Measurements from ENCODE around the gene CROCC.

DNA sequence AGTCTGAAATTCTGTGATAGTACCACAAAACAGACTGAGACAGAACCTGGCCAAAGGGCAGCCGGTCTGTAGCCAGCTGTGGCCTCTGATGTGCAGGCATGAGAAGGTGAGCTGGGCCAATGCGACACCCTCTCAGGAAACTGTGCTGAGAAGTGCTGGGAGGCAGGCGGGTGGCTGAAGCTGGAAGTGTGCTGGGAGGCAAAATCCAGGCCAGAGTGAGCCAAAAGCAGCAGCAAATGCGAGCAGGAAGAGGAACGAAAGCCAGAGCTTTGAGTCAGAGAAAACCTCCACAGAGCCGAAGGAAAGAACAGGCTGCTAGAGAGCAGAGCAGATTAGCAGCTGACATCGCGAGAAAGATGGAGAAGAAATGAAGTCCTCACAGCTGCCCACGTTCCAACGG lies 100.2 kb downstream of the CROCC start:
- TF ChIP-seq, protein P1, sequence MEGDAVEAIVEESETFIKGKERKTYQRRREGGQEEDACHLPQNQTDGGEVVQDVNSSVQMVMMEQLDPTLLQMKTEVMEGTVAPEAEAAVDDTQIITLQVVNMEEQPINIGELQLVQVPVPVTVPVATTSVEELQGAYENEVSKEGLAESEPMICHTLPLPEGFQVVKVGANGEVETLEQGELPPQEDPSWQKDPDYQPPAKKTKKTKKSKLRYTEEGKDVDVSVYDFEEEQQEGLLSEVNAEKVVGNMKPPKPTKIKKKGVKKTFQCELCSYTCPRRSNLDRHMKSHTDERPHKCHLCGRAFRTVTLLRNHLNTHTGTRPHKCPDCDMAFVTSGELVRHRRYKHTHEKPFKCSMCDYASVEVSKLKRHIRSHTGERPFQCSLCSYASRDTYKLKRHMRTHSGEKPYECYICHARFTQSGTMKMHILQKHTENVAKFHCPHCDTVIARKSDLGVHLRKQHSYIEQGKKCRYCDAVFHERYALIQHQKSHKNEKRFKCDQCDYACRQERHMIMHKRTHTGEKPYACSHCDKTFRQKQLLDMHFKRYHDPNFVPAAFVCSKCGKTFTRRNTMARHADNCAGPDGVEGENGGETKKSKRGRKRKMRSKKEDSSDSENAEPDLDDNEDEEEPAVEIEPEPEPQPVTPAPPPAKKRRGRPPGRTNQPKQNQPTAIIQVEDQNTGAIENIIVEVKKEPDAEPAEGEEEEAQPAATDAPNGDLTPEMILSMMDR (IDR thresholded peaks at IDR 0.05) = no peak
- no peak for TF ChIP-seq POLR2A (IDR thresholded peaks at IDR 0.05)

Data from gastroesophageal sphincter (tissue), 3 donors.